IPS-11a (cell line): Measurements from ENCODE around the gene TMEM52.

Experiments
- H3K4me3 ChIP-seq: one replicate; pipeline ENCODE4 v1.5.1; 2013; ENCODE audit warnings: low read depth, low read length, control low read depth

The TMEM52 gene

DNA sequence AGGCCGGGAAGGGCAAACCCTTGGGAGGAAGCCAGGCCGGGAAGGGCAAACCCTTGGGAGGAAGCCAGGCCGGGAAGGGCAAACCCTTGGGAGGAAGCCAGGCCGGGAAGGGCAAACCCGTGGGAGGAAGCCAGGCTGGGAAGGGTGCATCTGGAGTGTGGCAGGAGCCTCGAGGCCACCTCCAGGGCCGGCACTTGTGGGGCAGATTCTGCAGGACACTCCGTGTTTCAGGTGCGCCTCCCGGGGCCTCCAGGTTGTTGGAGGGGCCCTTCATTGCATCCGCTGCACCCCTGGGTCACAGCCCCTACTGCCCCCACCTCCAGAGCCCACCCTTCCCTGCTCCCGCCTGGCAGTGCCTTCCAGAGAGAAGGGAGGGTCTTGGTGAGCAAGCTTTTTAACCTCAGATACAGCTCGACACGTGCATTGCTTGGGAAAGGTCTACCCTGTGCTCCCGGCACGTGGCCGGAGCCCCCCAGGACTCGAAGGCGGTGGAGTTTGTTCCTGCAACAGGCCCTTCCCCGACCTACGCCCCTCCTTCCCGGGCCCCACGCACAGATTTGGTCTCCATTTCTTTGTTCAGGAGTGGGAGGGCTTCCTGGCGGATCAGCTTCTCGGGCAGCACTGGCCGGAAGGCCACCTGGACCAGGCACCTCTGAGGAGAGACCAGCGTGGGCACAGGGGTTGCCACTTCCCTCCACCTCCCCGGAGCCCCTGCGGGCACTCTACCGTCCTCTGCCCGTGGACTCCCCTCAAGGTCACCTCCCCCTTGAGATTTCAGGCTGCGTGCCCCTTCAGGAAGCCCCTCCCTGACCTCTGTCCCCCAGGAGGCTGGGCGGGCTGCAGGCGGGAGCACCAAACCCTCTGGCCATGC lies 9.4 kb upstream of the TMEM52 start:
- H3K4me3 ChIP-seq, result no peak overlapping the region

DNA sequence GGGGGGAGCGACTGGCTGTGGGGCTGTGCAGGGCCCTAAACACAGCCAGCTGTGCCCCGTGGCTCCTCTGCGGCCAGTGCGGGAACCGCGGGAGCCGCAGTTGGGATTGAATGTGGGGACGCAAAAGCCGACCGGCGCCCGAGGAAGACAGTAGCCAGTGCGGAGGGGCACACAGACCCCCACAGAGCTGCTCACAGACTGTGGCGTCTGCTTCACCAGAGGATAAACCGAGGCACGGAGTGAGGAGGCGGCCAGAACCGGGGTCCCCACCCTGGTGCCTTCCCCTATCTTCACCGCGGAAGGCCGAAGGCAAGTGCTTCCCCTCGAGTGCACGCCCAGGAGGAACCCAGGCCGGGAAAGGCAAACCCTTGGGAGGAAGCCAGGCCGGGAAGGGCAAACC lies 8.7 kb upstream of the TMEM52 start:
- no peak overlapping the region for H3K4me3 ChIP-seq

DNA sequence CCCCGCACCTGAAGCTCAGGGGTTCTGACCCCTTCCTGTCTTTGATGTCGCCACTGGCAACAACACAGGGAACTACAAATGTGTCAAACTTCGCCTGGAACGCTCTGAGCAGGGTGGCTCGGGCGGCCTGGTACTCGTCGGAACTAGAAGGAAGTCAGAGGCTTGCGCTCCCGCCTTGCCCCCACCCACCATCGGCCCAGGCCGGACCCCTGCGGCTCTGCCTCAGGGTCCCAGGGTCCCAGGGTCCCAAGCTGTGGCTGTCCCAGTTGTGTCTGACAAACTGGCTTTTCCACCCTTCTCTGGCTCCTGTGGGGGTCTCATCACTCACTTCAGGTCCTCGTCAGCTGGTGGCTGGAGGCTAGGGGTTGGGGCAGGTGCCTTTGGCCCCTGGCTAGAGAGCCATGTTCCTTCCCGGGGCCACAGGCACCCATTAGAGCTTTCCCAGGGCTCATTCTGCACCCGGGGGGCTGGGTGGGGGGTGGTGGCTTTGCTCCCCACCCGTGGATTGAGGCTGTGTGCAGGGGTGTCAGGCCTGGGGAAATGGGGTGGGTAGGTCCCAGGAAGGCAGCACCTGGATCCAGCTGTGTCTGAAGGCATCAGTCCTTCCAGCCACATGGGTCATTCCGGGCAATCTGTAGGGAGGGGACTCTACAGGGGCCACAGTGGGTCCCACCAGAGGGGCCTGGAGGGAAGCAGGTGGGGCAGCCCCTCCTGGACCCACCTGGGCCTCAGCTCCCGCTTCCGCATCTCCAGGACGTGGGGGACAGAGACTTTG lies 8.0 kb upstream of the TMEM52 start:
- no peak overlapping the region for H3K4me3 ChIP-seq

DNA sequence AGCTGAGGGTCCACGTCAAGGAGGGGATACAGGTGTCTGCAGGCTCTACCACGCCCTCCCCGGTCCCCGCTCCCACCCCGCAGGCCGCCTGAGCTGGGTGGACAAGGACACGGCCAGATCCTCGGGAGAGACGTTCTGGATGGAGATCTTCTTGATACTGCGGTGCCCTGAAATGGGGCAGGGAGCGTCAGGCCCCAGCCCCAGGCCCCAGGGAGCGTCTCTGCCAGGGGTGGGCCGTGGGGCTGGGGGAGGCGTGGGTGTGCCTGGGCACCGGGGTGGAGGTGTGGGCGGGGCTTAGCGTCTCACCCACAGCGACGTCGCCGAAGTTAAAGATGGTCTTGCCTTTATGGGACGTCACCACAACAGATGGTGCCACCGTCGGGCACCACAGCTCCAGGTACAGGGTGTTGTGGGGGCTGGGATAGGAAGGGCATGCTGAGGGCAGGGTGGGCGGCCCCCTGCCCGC lies 7.3 kb upstream of the TMEM52 start:
- H3K4me3 ChIP-seq, result no peak overlapping the region

DNA sequence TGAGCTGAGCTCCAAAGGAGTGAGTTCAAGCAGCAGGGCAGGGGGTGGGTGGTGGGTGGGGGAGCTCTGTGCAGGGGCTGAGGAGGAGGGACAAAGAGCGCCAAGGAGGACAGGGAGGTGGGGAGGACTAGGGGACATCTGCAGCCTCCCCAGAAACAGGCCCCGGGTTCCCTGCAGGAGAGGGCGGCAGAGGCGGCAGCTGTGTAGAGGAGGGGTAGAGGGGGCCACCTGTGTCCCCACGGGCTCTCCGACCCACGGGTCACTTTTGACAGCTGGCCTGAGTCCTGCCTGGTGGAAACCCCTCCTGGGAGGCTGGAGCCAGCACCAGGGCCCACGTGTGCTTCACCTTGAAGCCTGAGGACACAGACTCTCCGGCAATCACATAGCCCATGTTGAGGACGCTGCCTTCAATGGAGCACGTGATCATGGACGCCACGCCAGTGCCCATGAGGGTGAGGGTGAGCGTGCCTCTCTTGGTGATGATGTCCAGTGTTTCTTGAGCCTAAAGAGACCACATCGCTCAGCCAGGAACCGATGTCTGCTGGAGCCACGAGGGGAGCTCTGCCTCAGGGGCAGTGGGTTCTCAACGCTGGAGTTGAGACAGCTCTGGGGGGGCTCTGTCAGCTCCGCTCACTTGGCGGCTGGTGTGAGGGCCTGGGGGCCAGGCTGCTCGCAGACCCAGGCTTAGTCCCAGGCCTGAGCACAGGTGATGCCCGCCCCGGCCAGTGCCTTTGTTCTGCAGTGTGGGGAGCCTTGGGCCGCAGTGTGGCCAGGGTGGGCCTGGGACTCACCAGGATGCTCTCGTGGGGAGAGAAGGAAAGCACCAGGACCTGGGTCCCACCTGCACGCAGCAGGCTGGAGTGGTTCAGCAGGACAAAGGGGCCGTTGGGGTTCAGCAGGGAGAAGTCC lies 6.6 kb upstream of the TMEM52 start:
- no peak overlapping the region for H3K4me3 ChIP-seq

DNA sequence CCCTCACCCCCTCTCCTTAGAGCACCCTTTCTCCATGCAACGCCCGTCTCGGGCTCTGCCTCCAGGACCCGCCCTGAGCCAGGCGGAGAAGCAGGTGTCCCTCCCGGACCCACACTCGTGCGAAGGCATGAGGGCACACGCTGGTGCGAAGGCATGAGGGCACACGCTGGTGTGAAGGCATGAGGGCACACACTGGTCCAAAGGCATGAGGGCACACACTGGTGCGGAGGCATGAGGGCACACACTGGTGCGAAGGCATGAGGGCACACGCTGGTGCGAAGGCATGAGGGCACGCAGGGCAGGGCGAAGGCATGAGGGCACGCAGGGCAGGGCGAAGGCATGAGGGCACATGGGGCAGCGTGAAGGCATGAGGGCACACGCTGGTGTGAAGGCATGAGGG lies 5.8 kb upstream of the TMEM52 start:
- H3K4me3 ChIP-seq, result no peak overlapping the region

DNA sequence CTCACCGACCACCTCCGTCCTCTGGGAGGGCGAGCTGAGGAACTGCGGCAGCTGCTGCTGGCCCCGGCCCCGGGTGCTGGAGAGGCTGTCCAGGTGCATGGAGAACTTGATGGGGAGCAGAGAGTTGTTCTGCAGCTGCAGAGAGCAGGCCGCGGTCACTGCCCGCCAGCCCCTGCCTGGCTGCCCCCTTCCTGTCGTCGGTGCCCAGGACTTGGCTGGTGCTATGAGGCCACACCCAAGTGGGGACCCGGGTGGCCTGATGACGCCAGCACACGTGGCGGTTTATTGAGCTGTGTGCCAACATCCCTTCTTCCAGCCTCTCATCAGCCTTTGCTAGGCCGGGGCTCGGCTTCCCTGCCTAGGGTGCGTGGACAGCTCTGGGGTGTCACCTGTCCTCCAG lies 5.3 kb upstream of the TMEM52 start:
- H3K4me3 ChIP-seq, result no peak overlapping the region

DNA sequence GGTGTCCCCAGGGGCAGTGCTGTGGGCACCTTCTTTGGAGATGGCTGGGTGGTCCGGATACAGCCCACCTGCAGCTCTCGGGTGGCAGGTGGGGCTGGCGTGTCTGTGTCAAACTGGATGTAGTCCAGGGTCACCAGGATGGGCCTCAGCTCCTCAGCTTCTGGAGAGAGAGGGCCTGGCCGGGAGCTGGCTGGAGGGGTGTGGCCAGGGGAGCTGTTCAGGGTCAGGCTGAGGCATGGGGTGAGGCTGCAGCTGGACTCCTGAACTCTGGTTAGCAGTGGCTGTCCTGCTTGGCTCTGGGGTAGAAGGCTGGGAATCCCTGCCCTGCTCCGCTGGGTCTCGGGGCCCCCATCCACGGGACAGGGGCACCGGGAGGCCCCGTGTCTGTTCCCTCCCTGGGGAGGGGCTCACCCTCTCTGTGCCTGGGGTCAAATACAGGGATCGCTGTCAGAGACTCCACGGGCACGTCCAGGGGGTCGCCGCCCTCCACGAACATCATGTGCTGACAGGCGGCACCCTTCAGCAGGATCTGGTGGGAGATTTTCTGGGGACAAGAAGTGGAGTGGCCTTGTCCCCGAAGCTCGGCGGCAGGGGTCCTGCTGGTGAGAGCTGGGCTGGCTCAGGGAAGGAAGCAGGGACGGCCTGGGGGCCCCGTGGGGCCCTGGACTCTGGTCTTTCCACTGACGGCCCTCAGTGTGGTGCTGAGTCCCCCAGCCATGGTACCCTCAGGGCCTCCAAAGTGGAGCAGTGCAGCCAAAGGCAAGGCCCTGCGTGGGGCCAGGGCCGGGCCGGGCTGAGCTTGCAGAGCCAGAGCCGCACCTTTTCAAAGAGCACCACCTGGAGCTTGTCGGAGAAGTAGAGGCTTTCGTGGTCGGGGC lies 4.1 kb upstream of the TMEM52 start:
- H3K4me3 ChIP-seq, result no peak overlapping the region

DNA sequence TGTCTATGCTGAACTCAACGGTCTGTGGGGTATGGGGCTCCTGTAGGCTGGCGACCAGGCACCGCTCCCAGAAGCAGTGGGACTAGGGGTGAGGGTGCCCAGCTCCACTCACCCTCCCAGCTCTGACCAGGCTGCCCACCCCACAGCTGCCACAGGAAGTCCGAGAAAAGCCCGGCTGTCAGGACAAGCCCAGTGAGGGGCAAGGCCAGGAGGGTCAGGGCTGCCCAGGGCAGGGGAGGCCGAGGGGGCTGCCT lies 3.5 kb upstream of the TMEM52 start:
- H3K4me3 ChIP-seq, result no peak overlapping the region

DNA sequence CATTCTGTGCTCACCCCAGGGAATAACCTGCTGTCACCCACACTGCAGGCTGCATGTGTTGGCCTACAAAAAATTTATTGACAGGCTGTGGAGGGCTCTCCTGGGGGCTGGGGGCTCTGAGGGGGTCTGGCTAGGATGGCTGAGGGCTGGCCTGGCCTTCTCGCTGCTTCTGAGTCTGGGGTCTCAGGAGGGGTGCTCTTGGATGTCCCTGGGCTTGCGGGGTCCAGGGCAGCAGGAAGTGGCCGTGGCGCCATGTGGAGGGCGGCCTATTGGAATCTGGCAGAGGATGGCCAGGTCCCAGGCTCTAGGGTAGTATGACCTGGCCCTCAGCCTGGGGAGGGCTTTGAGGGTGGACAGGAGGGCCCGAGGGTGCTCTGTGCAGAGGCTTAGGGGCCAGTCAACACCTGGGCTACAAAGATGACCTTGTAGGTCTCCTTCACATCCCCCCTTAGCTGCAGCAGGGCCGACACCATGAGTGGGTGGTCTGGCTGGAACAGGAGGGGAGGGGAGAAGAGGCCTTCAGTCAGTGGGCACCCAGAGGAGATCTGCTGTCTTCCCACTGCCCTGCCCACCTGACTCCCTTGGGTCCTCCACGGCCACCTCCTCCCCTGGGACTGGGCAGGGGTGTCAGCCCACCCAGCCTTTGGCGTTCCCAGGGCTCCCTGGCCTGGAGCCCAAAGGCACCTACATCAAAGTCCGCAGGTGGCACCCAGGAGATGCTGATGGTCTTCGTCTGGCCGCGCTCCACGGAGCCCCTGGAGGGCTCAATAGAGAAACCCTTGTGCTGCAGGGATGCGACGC lies 3.0 kb upstream of the TMEM52 start:
- no peak overlapping the region for H3K4me3 ChIP-seq

DNA sequence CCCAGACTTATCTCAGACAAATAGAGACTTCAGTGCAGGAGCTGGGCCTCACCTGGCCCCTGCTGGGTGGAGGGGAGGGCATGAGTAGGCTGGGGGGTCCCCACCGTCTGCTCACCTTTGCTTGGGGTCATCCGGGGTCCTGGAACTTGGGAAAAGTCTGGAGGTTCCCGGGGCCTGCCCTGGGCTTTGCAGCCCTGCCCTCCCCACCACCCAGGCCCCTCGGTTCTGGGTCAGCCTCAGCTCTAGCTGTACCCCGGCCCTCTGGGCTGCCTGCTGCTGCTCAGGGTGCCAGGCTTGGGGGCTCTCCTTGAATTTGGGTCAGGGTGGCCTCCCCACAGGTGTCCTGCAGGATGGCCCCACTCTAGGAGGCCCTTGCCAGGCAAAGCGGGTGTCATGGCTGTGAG lies 2.4 kb upstream of the TMEM52 start:
- no peak overlapping the region for H3K4me3 ChIP-seq

DNA sequence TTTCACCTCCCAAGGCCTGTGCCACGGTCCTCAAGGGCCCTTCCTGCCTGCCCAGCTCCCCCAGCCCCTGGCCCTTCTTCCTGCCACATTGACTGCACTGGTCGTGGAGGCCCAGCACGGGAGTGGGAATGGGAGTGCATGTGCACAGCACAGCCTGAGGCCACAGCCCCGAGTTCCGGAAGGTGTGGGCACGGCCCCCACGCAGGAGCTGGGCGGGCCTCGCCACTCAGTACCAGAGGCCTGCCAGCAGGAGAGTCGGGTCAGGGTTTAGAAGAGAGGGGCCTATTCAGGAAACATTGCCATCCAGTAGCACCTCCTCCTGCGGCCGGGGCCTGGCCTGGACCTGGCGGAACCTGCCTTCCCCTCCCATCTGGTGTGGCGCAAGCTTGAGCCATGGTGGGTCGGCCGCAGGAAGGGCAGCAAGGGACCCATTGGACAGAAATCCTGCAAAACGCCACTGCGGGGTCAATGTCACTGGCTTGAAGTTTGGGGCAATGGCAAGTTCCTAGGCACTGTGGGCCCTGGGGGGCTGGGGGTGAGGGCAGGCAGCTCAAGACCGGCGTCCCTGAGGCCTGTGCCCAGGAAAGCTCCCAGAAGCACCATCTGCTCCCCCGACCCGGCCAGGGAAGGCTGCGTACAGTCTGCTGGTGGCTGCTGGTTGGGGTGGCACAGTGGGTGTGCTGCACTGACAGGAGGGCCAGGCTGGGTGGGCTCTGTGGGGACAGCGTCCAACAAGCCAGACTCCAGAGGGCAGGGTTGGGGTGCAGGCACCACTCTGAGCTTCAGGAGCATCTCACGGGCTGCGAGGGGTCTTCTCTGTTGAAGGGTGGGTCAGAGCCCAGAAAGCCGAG lies 1.8 kb upstream of the TMEM52 start:
- H3K4me3 ChIP-seq, result no peak overlapping the region

DNA sequence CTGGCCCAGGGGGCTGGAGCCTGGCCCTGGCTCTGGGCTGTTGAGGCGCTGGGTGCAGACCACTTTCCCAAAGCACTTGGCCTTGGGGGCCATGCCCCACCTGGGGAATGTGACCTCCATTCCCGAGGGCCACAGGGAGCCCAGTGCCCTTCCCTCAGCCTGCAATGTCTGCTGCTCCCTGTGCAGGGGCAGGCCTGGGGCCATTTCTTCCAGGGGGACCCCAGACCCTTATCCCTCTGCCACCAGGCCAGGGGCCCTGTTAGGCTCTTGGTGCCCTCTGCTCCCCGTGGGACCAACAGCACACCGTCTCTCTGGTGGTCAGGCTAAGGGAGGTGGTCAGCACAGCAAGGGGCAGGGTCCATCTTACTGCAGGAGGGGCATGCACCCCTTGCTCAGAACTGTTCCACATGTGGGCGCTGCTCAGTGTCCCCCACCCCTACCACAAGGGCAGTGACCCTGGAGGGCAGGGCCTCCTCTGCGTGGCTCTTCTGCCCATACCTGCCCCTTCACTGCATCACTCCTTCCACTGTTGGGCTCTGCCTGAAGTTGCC lies 1.1 kb upstream of the TMEM52 start:
- H3K4me3 ChIP-seq, result no peak overlapping the region

DNA sequence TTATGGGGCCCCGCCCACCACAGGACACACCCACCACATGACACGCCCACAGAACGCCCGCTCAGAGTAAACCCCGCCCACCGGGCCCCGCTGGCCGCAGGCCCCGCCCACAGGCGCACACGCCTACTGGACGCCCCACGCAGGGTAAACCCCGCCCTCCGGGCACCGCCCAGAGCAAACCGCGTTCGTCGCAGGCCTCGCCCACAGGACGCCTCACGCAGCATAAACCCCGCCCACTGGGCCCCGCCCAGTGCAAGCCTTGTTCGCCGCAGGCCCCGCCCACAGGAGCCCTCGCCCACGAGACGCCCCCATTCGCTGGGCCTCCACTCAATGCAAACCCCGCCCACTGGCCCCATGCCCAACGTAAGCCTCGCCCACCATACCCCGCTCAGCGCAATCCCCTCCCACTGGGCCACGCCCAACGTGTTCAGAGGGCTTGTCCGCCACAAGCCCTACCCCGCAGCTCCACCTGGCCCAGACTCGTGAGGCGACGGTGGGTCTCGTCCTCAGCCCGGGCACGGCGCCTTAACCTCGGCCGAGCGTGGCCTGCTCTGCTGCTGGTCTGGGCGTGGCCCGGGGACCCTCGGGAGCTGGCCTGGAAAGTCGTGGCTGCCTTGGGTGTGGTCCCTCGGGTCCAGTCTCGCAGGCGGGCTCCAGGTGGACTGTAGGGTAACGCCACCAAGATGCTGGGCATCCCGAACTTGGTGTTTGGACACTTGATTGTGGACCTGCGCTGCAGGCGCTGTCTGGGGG lies 401 bp upstream of the TMEM52 start:
- H3K4me3 ChIP-seq, result peak overlapping the region; percentile 17

DNA sequence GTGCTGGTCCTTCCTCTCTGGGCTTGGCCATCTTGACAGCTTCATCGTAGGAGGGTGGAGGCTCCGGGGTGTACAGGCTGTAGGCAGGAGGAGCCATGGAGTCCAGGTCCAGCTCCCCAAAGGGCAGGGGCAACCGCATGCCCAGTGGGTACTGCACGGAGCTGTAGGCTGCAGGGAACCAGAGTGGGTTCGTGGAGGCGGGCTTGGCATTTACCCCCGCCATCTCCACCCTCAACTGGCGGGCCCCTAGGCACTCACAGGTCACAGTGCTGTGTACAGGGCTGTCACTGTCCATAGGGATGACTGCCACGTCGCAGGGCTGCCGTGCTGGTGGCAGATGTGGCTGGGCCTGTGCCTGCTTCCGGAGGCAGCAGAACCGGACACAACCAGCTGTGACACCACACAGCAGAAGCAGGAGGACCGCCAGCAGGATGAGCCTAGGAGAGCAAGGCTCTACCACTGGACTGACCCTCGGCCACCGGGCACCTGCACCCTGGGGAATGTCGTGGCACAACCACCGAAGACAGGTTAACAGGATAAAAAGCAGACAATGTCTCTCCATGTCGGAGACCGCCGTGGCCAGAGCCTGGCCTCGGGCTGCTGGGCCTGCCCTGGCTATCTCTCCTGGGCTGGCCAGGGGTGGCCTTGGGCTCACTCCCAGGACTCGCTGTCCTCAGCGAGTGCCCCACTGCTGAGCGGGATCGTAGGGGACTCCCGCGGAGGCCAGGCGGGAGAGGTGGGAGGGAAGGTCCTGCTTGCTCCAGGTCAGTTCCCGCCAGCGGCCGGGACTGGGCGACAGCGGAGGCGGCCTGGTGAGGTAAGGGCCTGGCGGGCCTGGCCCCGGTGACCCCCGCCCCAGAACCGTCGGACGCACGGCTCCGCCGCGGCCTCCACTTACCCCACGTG lies 831 bp downstream of the TMEM52 start:
- peak overlapping the region; percentile 44 for H3K4me3 ChIP-seq

DNA sequence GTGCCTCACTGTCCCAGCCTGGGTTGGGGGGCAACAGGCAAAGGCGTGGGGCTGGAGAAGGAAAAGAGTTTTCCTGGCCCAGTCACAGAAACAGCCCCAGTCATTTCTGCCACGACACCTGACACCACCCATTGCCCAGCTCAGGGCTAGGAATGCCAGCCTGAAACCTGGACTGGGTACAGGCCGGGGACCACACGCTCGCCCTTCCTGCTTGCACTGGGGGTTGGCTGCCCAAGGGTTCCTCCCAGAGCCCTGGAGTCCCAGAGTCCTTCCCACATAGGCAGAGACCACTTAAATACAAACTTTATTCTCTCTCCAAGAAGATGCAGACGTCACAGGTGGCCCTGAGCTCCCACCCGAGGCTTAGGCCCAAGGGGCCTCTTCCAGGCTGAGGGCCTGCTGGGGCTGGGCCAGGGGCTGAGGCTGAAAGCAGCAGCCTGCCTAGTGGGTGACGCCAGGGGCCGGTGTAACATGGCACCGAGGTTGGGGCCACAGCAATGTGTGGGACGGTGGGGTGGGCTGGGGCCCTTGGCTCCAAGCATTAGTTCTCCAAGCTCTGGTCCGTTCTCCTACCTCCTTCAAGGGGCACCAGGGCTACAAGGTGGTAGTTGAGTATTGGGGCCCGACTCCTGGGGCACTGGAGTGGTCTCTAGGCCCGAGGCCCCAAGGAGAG lies 1.6 kb downstream of the TMEM52 start:
- H3K4me3 ChIP-seq, result no peak overlapping the region
